Amygdala (tissue), 56 donors: ENCODE data around the gene FBL.
A peak's percentile ranks its signal among the peaks of the same experiment; 100 is the strongest.
"Not testable (repeated sequence)": the region's sequence is repeated elsewhere in the genome, so short reads cannot be mapped to it uniquely, and the experiment has no call there.

ENCODE experiments used
- DNase-seq, 56 donors: peaks; one replicate each; lab custom pipeline; 2025; lab: John Stamatoyannopoulos, UW

Gene FBL

DNA sequence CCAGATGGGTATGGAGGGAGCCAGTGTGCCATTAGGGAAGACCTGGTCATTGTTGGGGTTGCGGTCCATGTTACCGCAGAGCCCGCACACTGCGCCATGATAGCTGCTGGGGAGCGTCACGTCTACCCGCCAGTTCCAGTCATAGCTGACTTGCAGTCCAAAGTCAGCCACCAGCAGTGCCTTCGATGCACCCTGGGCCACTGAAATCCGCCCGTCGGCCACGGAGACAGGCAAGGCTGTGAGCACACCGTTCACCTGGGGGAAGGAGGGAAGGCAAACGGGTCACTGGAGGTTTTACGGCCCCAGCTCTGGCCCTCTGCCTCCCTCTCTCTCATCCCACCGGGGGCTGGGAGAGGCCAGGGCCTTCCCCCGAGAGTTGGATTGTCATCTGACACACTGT is 31.8 kb upstream of the FBL start:
- not testable (repeated sequence) for DNase-seq

DNA sequence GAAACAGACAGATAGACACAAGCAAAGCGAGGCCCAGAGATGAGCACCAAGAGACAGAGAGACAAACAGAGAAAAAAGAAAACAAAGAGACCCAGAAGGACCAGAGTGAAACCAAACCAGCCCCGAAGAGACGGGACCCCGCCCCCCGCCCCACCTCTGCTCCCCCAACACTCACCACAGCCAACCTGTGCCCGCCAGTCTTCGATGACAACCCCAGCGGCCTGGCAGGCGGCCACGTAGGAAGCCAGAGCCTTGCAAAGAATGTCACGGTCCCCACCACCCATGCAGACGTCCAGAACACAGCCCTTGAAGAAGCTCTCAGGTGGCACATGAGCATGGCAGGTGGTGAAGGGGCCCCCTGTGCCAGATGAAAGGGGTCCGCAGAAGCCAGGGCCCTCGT is 31.3 kb upstream of the FBL start:
- DNase-seq, result not testable (repeated sequence)

GRCh38 chr19:39876486-39876885 is 30.3 kb upstream of the FBL start:
- not testable (repeated sequence) for DNase-seq

DNA sequence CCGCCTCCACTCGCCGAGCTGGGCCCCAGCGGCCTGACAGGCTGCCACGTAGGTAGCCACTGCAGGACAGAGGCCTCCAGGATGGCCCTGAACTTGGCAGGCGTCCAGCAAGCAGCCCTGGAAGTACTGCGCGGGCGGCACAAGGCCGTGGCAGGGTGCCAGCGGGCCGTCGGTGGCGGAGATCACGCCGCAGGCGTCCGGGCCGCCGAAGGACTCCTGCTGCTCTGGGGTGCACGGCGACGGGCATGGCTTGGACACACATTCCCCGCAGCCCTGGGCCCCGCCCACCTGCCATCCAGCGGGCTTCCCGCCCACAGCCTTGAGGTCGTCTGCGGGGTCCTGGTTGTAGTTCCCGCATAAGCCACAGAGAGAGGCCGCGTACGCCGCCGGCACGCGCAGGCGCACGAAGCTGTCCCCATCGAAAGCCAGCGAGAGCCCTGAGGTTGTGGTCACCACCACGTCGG is 29.3 kb upstream of the FBL start:
- not testable (repeated sequence) for DNase-seq

- no peak for DNase-seq
Measured at GRCh38 chr19:39874404-39874803, 28.2 kb upstream of the FBL start.

DNA sequence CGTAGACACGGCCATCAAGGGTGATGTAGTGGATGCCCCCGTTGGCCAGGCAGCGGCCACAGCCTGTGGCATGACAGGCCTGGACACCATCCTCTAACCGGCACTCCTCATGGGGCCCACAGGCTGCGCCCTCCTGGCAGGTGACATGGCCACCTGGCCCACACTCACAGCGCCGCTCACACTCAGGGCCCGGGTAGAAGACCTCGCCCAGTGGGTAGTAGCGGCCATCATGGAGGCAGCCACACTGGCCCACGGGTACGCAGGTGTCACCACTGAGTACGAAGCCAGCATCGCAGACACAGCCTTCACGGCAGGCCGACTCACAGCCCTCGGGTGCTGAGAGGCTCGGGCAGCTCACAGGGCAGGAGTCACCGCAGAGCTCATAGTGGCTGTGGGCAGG is 27.2 kb upstream of the FBL start:
- no peak for DNase-seq

- no peak for DNase-seq
Measured at GRCh38 chr19:39871886-39872866, 26.0 kb upstream of the FBL start.

- no peak for DNase-seq
Measured at GRCh38 chr19:39871362-39871761, 25.2 kb upstream of the FBL start.

DNA sequence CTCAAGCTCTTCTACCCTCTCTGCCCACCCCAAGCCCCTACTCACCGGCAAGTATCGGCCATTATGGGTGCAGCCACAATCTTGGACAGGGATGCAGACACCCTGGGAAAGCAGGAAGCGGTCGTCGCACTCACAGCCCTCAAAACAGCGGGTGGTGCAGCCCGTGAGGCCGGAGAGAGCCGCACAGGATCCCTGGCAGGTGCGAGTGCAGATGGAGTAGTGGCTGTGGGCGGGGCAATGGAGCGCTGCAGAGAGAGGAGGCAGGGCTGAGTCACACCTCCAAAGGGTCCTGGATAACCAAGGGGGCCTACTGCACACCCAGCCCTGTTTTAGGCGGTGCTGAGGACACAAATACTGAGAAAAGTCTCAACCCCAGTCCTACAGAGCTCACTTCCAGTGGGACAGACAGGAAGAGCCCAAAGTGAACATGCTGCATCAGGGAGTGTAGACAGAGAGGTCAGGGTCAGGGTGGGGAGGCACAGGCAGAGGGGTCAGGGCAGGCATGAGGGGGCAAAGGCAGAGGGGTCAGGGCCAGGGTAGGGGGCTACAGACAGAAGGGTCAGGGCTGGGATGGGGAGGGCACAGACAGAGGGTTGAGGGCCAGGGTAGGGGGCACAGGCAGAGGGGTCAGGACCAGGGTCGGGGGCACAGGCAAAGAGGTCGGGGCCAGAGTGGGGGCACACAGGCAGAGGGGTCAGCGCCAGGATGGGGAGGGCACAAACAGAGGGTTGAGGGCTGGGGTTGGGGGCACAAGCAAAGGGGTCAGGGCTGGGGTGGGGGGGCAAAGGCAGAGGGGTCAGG is 24.2 kb upstream of the FBL start:
- no peak for DNase-seq

GRCh38 chr19:39867952-39868351 is 21.8 kb upstream of the FBL start:
- DNase-seq, result no peak

DNA sequence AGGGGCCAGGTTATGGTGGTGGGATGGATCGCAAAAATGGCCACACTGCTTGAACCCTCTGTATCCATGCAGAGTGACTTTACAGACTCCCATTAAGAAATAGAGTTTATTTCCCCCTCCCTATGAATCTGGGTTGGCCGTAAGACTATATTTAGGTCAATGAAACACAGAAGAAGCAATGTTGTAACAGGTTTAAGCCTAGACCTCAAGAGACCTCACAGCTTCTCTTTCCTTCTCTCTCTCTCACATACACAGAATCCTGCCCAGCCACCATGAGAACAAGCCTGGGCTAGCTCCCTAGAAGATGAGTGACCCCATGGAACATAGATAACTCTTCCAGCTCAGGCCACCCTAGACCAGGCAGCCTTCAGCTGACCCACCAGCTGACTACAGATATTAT is 21.0 kb upstream of the FBL start:
- DNase-seq, result no peak

DNA sequence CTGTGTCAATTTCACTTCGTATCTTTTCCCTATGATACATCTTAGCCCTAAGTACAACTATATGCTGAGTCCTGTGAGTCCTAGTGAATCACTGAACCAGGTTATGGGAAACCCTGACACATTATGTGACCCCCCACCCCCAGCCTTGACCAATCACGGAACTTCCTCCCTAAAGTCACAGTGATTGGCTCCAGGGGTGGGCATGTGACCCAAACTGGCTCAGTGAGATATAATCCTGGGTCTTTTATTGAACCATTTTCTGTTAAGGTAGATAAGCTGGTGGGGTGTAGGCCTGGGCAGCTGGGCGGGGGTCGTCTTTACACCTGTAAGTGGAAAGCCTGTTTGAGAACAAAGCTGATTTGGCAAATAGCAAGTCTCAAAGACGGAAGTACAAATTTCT is 19.8 kb upstream of the FBL start:
- DNase-seq, result no peak

GRCh38 chr19:39865186-39865585 is 19.0 kb upstream of the FBL start:
- no peak for DNase-seq

DNA sequence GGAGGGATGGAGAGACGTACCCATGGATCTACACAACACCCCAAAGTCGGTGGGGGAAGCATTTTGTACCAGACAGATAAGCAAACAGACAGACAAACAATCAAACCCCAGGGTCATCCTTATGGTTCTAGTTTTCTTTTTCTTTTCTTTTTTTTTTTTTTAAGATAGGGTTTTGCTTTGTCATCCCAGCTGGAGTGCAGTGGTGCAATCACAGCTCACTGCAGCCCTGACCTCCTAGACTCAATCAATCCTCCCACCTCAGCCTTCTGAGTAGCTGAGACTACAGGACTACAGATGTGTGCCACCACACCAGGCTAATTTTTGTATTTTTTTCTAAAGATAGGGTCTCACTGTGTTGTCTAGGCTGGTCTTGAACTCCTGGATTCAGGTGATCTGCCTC is 17.9 kb upstream of the FBL start:
- no peak for DNase-seq

- peak in 6 of 56 donors; percentile 29 to 67 (median 56) for DNase-seq
Measured at GRCh38 chr19:39858541-39858940, 12.4 kb upstream of the FBL start.

GRCh38 chr19:39852882-39853281 is 6.7 kb upstream of the FBL start:
- no peak for DNase-seq

- no peak for DNase-seq
Measured at GRCh38 chr19:39850892-39851291, 4.7 kb upstream of the FBL start.

DNA sequence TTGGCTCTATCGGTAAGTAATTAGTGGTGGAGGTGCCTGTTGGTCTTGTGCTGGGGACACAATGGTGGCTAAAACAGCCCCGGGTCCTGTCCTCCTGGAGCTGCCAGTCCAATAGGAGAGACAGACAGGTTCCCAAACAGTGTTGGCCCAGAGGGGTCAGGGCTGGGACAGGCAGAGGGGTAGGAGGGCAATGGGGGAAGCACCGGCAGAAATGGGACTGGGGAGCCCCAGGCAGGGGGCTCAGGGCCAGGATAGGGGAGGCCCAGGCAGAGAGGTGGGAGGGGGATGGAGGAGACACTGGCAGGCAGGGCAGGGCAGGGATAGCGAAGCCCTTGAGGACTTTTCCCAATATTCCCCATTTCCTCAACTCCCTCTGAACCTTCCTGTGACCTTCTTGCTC is 2.2 kb upstream of the FBL start:
- DNase-seq, result no peak

DNA sequence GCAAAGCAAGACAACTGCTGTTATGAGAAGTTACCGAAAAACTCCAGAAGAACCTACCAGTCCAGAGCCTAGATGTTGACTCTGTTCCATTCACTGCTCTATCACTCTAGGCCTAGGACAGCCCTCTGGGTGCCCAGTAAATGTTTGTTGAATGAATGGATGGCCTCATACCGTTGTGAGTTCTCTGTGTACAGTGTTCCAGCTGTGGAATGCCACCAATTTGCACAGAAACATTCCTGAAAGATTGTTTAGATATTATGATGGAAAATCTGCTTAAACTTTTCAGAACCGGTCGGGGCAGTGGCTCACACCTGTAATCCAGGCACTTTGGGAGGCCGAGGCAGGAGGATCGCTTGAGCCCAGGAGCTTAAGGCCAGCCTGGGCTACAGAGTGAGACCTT is 1.3 kb upstream of the FBL start:
- DNase-seq, result no peak

DNA sequence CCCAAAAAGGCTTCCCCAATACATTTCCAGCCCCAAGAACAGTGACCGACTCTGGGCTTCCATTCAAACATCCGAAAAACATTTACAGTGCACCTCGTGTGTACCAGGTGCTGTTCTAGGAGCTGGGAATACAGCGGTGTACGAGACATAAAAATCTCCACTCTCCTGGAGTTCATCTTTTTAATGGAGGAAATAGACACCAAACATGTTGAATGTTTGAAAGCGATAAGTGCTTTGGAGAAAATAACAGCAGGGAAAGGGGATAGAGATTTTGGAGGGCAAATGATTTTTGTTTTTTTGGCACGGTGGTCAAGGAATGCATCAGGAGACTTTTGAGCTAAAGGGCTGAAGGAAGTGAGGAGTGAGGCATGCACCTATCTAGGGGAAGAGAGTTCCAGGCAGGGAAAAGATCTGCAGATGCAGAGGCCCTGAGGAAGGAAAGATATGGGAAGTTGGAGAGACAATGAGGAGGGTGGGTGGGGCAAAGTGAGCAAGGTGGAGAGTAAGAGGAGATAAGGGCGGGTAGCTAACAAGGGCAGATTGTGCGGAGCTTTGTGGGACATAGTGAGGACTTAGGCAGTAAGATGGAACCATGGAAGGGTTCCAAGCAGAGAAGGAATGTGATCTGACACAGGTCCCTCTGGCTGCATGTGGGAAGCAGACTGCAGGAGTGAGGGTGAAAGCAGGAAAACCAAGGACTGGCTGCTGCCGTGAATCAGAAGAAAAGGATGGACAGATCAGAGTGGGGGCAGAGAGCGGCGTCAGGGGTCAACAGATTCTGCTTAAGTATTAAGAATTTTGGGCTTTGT is 703 bp upstream of the FBL start:
- no peak for DNase-seq

- peak in 2 of 56 donors; percentile 3 to 22 for DNase-seq
Measured at GRCh38 chr19:39845584-39845932, 621 bp downstream of the FBL start.
